T-helper 2 cell treated with Interferon-gamma antibody and Interleukin-4, amounts not matched to agents 5 μg/mL and 100 μg/mL, for 36 hours (primary cell): ENCODE data around the gene TEKT5.
"Not testable (repeated sequence)": the region's sequence is repeated elsewhere in the genome, so short reads cannot be mapped to it uniquely, and the experiment has no call there.

Source experiments
- DNase-seq: peaks from one replicate; pipeline ENCODE4 v3.0.0; 2021; ENCODE audit warnings: low spot score
- H3K27ac Mint-ChIP-seq: one replicate; pipeline ENCODE4 v1.8.0; 2021; ENCODE audit warnings: mild to moderate bottlenecking, mixed read lengths
- H3K27me3 Mint-ChIP-seq: one replicate; pipeline ENCODE4 v1.8.0; 2021; ENCODE audit warnings: low read depth, mixed read lengths
- H3K36me3 Mint-ChIP-seq: one replicate; pipeline ENCODE4 v1.8.0; 2021; ENCODE audit warnings: low read depth, mixed read lengths
- H3K4me1 Mint-ChIP-seq: one replicate; pipeline ENCODE4 v1.8.0; 2021; ENCODE audit warnings: low read depth, mixed read lengths
- H3K4me3 Mint-ChIP-seq: one replicate; pipeline ENCODE4 v1.8.0; 2022; ENCODE audit warnings: mild to moderate bottlenecking, moderate library complexity, mixed read lengths
- H3K9me3 Mint-ChIP-seq: one replicate; pipeline ENCODE4 v1.8.0; 2021; ENCODE audit warnings: mixed read lengths

TEKT5 gene

DNA sequence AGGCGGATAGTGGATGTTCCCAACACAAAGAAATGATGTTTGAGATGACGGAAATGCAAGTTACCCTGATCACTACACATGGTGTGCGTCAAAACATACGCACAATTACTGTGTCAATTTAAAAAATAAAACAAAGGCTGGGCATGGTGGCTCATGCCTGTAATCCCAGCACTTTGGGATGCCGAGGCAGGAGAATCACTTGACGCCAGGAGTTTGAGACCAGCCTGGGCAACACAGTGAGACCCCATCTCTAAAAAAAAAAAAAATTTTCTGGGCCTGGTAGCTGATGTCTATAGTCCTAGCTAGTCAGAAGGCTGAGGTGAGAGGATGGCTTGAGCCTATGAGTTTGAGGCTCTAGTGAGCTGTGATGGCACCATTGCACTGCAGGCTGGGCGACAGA lies 51.8 kb downstream of the TEKT5 start:
- H3K4me1 Mint-ChIP-seq, result no peaks in the 10 kb centered on the region
- no peaks in the 10 kb centered on the region for H3K9me3 Mint-ChIP-seq
- no peak overlapping the region for H3K4me3 Mint-ChIP-seq
- H3K36me3 Mint-ChIP-seq, result no peaks in the 10 kb centered on the region
- no peaks in the 10 kb centered on the region for H3K27me3 Mint-ChIP-seq
- no peak for DNase-seq
- no peak overlapping the region for H3K27ac Mint-ChIP-seq

DNA sequence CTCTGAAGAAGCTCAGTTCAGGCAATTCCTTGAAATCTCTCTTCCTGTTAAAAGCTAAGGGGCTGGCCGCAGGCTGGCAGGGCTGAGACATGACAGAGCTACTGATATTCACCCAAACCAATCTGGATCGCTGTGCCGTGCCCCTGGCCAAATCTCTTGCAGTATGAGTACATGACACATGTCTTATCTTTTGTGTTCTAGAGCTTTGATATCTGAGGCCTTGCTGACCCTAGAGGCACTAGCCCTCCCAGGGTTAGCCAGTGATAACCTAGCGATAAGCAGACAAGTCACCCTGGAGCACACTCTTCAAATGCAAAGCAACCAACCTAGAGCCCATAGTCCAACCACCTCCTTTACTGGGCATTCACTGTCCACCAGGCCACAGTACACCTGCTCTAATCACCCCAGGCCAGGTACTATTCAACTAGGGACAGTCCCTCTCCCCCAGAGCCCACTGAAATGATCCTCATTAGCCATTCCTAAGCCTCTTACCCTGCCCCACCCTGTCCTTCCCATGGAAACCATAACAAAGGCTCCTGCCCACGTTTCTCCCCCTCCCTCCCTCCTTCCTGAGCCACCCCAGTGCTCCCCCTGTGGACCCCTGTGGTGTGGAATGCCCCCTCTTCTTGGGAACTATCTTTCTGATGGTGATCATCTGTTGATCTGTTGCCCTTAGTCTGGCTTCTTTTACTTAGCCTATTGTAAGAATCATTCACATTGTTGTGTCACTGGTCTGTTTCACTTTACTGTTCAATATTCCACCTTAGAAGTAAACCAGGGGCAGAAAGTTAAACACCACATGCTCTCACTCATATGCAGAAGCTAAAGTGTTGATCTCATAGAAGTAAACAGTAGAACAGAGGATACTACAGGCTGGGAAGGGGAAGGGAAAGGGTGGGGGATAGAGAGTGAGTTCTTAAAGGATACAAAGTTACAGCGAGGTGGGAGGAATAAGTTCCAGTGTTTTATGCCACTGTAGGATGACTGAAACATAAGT lies 52.5 kb downstream of the TEKT5 start:
- Mint-ChIP-seq H3K36me3 (no peaks in the 10 kb centered on the region), H3K9me3 (no peaks in the 10 kb centered on the region), H3K27ac (no peak overlapping the region), H3K4me3 (no peak overlapping the region), H3K27me3 (no peaks in the 10 kb centered on the region), H3K4me1 (no peaks in the 10 kb centered on the region)
- no peak for DNase-seq

DNA sequence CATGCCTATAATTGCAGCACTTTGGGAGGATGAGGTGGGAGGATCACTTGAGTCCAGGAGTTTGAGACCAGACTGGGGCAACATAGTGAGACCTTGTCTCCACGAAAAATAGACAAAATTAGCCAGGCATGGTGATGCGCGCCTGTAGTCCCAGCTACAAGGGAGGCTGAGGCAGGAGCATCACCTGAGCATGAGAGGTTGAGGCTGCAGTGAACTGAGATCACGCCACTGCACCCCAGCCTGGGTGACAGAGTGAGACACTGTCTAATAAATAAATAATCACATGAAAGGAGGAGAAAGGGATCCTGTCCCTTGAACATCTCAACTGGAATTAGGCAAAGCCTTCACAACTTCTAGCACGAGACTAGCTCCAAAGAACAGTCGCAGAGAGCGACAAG lies 53.2 kb downstream of the TEKT5 start:
- H3K27me3 Mint-ChIP-seq, result no peaks in the 10 kb centered on the region
- H3K36me3 Mint-ChIP-seq, result no peaks in the 10 kb centered on the region
- no peak overlapping the region for H3K4me3 Mint-ChIP-seq
- H3K9me3 Mint-ChIP-seq, result no peaks in the 10 kb centered on the region
- no peaks in the 10 kb centered on the region for H3K4me1 Mint-ChIP-seq
- H3K27ac Mint-ChIP-seq, result no peak overlapping the region
- DNase-seq, result no peak

DNA sequence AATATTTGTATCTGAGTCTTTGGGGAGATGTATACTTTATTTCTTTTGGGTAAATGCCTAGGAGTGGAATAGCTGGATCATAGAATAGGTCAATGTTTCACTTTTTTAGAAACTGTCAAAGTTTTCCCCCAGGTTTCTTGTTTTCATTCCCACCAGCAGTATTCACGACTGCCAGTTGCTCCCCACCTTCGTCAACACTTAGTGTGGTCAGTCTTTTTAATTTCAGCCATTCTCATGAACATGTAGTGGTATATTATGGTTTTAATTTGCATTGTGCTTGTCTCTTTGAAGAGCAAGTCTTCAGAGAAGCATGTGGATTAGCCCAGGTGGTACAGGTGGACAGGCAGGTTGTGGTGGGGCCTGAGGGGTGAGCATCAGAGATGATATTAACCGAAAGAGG lies 53.8 kb downstream of the TEKT5 start:
- no peaks in the 10 kb centered on the region for H3K4me1 Mint-ChIP-seq
- no peak overlapping the region for H3K4me3 Mint-ChIP-seq
- no peaks in the 10 kb centered on the region for H3K36me3 Mint-ChIP-seq
- H3K9me3 Mint-ChIP-seq, result no peaks in the 10 kb centered on the region
- H3K27me3 Mint-ChIP-seq, result no peaks in the 10 kb centered on the region
- no peak for DNase-seq
- H3K27ac Mint-ChIP-seq, result no peak overlapping the region

DNA sequence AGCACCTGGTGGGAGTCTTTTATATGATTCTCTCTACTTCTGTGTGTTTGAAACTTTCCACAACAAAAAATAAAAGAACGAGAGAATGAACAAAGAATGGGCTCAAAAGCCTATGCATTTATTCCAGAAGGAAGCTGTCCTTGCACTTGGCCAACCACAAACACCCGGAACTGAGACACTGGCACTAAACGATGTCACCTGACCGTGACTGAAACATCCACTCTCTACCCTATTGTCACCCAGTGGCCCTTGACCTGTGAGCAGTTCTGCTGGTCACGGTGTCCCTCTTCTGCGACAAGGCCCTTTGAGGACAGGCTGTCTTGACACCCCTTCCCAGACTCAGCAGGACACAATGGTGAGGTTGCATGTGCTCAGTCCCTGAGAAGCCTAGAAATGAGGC lies 56.6 kb downstream of the TEKT5 start:
- no peak for DNase-seq
- H3K36me3 Mint-ChIP-seq, result no peaks in the 10 kb centered on the region
- no peak overlapping the region for H3K4me3 Mint-ChIP-seq
- H3K4me1 Mint-ChIP-seq, result no peaks in the 10 kb centered on the region
- no peaks in the 10 kb centered on the region for H3K9me3 Mint-ChIP-seq
- H3K27ac Mint-ChIP-seq, result no peak overlapping the region
- H3K27me3 Mint-ChIP-seq, result no peaks in the 10 kb centered on the region

DNA sequence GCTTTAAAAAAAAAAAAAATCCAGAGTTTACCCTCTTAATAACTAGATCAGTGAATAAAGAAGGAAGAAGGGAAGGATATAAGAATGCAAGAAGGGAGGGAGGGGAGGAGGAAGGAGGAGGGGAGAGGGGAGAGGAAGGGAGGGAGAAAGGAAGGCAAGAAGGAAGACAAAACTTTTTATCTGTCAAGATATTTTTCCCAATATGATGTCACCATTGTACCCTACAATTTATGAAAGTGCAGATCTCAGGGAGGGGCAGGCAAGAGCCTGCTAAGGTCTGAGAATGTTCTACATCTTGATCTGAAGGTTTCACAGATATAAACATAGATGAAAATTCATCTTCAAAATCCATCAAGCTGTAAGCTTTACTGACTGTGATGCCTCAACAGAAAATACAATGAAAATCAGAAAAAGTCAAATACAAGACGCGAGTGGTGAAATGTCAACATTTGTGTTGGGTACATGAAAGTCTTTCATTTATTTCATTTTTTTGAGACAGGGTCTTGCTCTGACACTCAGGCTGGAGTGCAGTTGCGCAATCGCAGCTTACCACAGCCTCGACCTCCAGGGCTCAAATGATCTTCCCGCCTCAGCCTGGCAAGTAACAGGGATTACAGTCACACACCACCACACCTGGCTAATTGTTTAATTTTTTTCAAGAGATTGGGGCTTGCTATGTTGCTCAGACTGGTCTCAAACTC lies 57.2 kb downstream of the TEKT5 start:
- Mint-ChIP-seq H3K27ac (no peak overlapping the region), H3K36me3 (no peaks in the 10 kb centered on the region), H3K4me3 (no peak overlapping the region), H3K27me3 (no peaks in the 10 kb centered on the region), H3K4me1 (no peaks in the 10 kb centered on the region), H3K9me3 (no peaks in the 10 kb centered on the region)
- DNase-seq, result no peak

DNA sequence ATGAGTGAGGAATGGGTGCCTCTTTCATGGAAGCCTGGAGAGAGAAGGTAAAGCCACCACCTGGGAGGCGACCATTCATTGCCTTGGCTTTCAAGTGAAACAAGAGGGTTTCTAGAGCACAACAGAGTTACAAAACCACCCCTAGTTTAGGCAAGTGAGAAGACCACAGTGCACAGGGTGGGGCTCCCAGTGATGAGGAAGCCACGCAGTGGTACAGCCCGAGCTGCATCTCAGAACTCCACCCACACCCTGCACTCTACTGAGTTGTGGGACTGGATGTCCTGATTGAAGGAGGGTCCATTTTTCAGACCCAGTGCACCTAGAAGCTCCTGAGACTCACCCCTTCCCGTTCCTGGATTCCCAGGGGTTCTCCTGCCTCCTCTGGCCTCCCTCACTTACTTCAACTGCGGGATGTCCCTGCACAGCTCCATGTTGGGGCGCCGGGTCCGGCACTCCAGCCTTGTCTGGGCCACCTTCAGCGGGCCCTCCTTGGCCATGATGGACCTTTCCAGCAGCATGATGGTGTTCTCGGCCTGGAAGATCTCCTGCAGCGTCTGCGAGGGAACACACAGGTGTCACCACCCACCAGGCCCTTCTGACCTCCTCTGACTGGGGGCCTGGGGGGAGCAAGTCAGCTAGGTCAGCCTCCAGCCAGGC lies 59.2 kb downstream of the TEKT5 start:
- H3K4me1 Mint-ChIP-seq, result no peaks in the 10 kb centered on the region
- H3K4me3 Mint-ChIP-seq, result no peak overlapping the region
- H3K27ac Mint-ChIP-seq, result no peak overlapping the region
- no peaks in the 10 kb centered on the region for H3K36me3 Mint-ChIP-seq
- H3K9me3 Mint-ChIP-seq, result no peaks in the 10 kb centered on the region
- DNase-seq, result no peak
- no peaks in the 10 kb centered on the region for H3K27me3 Mint-ChIP-seq

DNA sequence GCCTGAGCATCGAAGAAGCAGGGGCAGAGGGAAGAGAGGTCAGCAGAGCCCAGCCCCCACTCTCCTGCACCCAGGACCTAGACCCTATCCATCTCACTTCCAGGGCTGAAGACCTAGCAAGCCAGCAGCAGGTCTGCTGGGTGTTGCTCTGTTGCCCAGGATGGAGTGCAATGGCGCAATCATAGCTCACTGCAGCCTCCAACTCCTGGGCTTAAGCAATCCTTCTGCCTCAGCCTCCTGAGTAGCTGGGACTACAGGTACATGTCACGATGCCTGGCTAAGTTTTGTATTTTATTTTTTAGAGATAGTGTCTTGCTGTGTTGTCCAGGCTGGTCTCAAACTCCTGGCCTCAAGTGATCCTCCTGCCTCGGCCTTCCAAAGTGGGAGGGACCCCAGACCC lies 61.3 kb downstream of the TEKT5 start:
- not testable (repeated sequence) for H3K4me1 Mint-ChIP-seq

DNA sequence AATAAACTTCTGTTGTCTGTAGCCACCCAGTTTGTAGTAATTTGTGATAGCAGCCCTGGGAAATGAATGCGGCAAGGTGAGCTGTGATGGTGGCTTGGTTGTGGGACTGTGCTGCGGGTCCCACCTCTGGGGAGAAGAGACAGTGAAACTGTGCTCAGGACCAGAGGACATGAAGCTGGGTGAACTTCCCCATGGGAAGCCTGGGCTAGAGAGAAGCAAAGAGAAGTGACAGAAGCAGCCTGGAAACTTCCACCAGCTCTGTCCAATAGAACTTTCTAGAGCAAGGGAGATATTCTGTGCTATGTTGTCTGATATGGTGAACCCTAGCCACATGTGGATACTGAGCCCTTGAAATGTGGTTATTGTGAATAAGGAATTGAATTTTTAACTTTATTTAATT lies 62.8 kb downstream of the TEKT5 start:
- Mint-ChIP-seq H3K27me3 (no peaks in the 10 kb centered on the region), H3K4me3 (no peak overlapping the region), H3K4me1 (no peaks in the 10 kb centered on the region), H3K27ac (no peak overlapping the region), H3K9me3 (no peaks in the 10 kb centered on the region), H3K36me3 (no peaks in the 10 kb centered on the region)
- no peak for DNase-seq

More for the DNA sequence above, 61.3 kb downstream of the TEKT5 start:
- not testable (repeated sequence) for DNase-seq, H3K36me3 Mint-ChIP-seq, H3K27ac Mint-ChIP-seq, H3K27me3 Mint-ChIP-seq, H3K9me3 Mint-ChIP-seq, H3K4me3 Mint-ChIP-seq

DNA sequence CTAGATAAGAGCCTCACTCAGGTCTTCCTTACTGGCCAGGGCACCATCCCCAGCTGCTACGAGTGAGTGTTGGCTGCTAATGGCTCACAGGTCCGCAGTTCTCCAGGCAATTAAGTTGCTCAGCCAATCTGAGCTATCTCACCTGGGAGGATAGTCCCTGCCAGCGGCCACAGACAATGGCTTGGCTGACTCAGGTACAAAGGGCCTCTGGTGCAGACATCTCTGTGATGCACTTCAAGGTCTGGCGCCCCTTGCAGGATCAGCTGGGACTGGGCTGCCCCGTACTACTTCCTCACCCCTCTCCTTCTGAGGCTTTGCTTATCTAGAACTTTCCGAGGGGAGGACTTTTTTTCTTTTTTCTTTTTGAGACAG lies 65.2 kb downstream of the TEKT5 start:
- H3K36me3 Mint-ChIP-seq, result no peaks in the 10 kb centered on the region
- no peak overlapping the region for H3K4me3 Mint-ChIP-seq
- H3K9me3 Mint-ChIP-seq, result no peaks in the 10 kb centered on the region
- H3K4me1 Mint-ChIP-seq, result peaks cover 4% of the 10 kb centered on the region
- no peak overlapping the region for H3K27ac Mint-ChIP-seq
- H3K27me3 Mint-ChIP-seq, result no peaks in the 10 kb centered on the region
- no peak for DNase-seq

DNA sequence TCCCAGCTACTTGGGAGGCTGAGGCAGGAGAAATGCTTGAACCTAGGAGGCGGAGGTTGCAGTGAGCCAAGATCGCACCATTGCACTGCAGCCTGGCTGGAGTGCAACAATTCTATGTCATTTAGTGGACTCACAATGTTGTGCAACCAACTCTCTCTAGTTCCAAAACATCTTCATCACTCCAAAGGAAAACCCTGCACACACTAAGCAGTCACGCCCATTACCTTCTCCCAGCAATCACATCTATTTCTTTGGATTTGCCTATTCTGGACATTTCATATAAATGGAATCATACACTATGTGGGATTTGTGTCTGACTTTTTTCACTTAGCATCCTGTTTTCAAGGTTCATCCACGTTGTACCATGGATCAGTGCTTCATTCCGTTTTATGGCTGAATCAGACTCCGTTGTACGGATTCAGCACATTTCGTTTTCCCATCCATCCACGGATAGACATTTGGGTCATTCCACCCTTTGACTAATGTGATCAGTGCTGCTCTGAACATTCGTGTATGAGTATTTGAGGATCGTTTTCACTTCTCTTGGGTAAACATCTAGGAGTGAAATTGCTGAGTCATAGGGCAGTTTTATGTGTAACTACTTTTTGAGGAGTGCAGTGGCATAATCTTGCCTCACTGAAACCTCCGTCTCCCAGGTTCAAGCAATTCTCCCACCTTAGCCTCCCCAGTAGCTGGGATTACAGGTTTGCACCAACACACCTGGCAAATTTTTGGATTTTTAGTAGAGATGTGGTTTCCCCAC lies 69.0 kb downstream of the TEKT5 start:
- H3K9me3 Mint-ChIP-seq, result no peaks in the 10 kb centered on the region
- H3K27ac Mint-ChIP-seq, result no peak overlapping the region
- no peak overlapping the region for H3K4me3 Mint-ChIP-seq

DNA sequence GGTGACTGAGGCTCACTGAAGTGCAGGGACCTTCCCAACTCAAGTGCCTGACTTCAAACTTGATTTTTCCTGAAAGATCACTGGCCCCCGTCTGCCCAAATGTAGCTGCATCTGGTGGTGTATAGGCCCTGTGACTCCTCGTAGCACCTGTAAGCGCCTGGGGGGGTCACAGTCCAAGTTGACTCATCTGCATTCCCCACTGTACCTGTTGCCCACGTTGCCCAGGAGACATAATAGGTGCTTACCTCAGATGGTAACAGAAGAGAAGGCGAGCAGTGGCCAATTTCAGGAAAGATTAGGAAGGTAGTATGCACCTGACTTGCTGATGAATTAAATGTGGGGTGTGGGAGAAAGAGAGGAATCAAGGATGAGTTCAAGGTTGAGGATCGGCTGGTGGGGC lies 70.2 kb downstream of the TEKT5 start:
- Mint-ChIP-seq H3K27me3 (peaks cover 6% of the 10 kb centered on the region), H3K27ac (no peak overlapping the region), H3K9me3 (no peaks in the 10 kb centered on the region), H3K36me3 (no peaks in the 10 kb centered on the region), H3K4me1 (peaks cover 4% of the 10 kb centered on the region), H3K4me3 (no peak overlapping the region)
- DNase-seq, result no peak

More for the DNA sequence above, 69.0 kb downstream of the TEKT5 start:
- no peaks in the 10 kb centered on the region for H3K27me3 Mint-ChIP-seq
- H3K4me1 Mint-ChIP-seq, result peaks cover 4% of the 10 kb centered on the region
- no peaks in the 10 kb centered on the region for H3K36me3 Mint-ChIP-seq
- no peak for DNase-seq

DNA sequence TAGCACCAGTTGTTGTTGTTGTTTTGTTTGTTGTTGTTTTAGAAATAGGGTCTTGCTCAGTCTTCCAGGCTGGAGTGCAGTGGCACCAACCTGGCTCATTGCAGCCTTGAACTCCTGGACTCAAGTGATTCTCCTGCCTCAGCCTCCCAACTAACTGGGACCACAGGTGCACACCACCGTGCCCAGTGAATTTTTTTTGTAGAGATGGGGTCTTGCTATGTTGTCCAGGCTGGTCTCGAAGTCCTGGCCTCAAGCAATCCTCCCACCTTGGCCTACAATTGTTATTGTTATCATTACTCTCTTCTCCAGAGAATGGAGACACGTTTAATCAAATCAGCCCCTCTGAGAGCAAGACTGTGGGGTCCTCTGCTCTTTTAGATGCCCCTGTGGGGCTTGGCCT lies 71.7 kb downstream of the TEKT5 start:
- Mint-ChIP-seq H3K36me3 (no peaks in the 10 kb centered on the region), H3K27me3 (peaks cover 6% of the 10 kb centered on the region), H3K27ac (no peak overlapping the region), H3K4me3 (no peak overlapping the region), H3K9me3 (no peaks in the 10 kb centered on the region), H3K4me1 (peaks cover 4% of the 10 kb centered on the region)
- DNase-seq, result no peak
